IMR-90 (cell line): ENCODE measurements around the gene FTO.

ENCODE experiments used
- CEBPB ChIP-seq: IDR thresholded peaks from 2 replicates; pipeline ENCODE4 v1.6.1; 2012; ENCODE audit warnings: low read depth, low read length, improper control_type of control experiment
- CTCF ChIP-seq: conservative IDR thresholded peaks from 2 replicates; pipeline ENCODE4 v1.5.1; 2012; ENCODE audit warnings: mild to moderate bottlenecking, low read depth, low read length, improper control_type of control experiment
- ELK1 ChIP-seq: fragments of 150-350 bp; IDR thresholded peaks from 2 replicates; pipeline ENCODE4 v1.6.1; 2016; ENCODE audit warnings: low read depth, mild to moderate bottlenecking, low read length, moderate library complexity, borderline replicate concordance
- NFE2L2 ChIP-seq: fragments of 150-350 bp; IDR thresholded peaks from 2 replicates; pipeline ENCODE4 v1.6.1; 2016; ENCODE audit warnings: low read depth, mild to moderate bottlenecking, low read length
- POLR2A ChIP-seq: IDR thresholded peaks from 2 replicates; pipeline ENCODE4 v1.6.1; 2012; ENCODE audit warnings: mild to moderate bottlenecking, low read depth, low read length

- TF ChIP-seq POLR2A, result no peak
- TF ChIP-seq CTCF, result no peak
- no peak for TF ChIP-seq NFE2L2
- no peak for TF ChIP-seq ELK1
- TF ChIP-seq CEBPB, result no peak
These were observed 71.3 kb downstream of the FTO start for GRCh38 chr16:53775106-53775820.
